Small intestine (tissue), 7 donors: Measurements from ENCODE around the gene ATG4B. TPM values are rescaled to one million over a fixed set of nuclear protein-coding genes. Genes with fewer than 3 reads are reported as not detected.
A peak's percentile ranks its signal among the peaks of the same experiment; 100 is the strongest.

Experiments
- DNase-seq, 2 donors: peaks; one replicate each; pipeline versions ENCODE4 v3.0.0 to v3.0.0-alpha.2; 2013
- FAIRE-seq: peaks from 2 replicates; lab custom pipeline; 2012; peaks lifted over from hg19 to GRCh38; lab: Jason Lieb, UNC
- H3K27ac ChIP-seq, 3 donors: one replicate each; pipeline ENCODE4 v1.5.1; 2013; ENCODE audit warnings: low read length in 2 of 3, mild to moderate bottlenecking in 2 of 3, control low read depth in 1 of 3, inconsistent platforms in 1 of 3, low read depth in 1 of 3, moderate library complexity in 1 of 3
- H3K27me3 ChIP-seq, 3 donors: one replicate each; pipeline ENCODE4 v1.6.1; 2013; ENCODE audit warnings: low read length in 3 of 3, inconsistent platforms in 1 of 3; ENCODE audit not compliant: control insufficient read depth in 3 of 3, insufficient read depth in 3 of 3
- H3K36me3 ChIP-seq, 3 donors: one replicate each; pipeline ENCODE4 v1.6.1; 2013; ENCODE audit warnings: low read length in 3 of 3, inconsistent platforms in 1 of 3, low read depth in 1 of 3, mild to moderate bottlenecking in 1 of 3, moderate library complexity in 1 of 3; ENCODE audit not compliant: control insufficient read depth in 3 of 3, insufficient read depth in 2 of 3
- H3K4me1 ChIP-seq, 3 donors: one replicate each; pipeline ENCODE4 v1.6.1; 2013; ENCODE audit warnings: low read length in 2 of 3, inconsistent platforms in 1 of 3, low read depth in 1 of 3, mild to moderate bottlenecking in 1 of 3, moderate library complexity in 1 of 3; ENCODE audit not compliant: control insufficient read depth in 3 of 3, insufficient read depth in 2 of 3
- H3K4me3 ChIP-seq, 3 donors: one replicate each; pipeline ENCODE4 v1.5.1; 2013; ENCODE audit warnings: low read length in 3 of 3, control low read depth in 1 of 3, inconsistent platforms in 1 of 3, low read depth in 1 of 3, mild to moderate bottlenecking in 1 of 3, moderate library complexity in 1 of 3
- H3K9me3 ChIP-seq, 2 donors: one replicate each; pipeline ENCODE4 v1.6.1; 2013; ENCODE audit warnings: low read depth in 1 of 2, low read length in 1 of 2; ENCODE audit not compliant: control insufficient read depth in 2 of 2, insufficient read depth in 1 of 2
- WGBS, 3 donors: extraction: QIAGEN DNeasy Blood & Tissue Kit; methylation state at CpG; one replicate each; pipeline ENCODE4 v1.1.7; 2013; 5-methylcytosine and 5-hydroxymethylcytosine counted together
- polyA plus RNA-seq, 4 donors: library from polyadenylated mRNA; stranded (reverse) in 3 of 4; unstranded in 1 of 4; fragments of 200-250 nt in 3 of 4; fragments of 120-200 nt in 1 of 4; gene quantifications; one replicate each; pipeline versions ENCODE4 v1.2.1 to v1.2.3, GENCODE V29; 2013
- donor health status: healthy with polysubstance abuse.
- donor health status: control.
- donor health status: control.
- donor health status: Bipolar disorder and iron deficiency.
- donor health status: healthy.

Gene ATG4B
- polyA plus RNA-seq, 4 donors = 44.2 to 196 (median 85.0) TPM

- Histone ChIP-seq H3K27ac (no peak overlapping the region), H3K36me3 (peaks cover 10 to 65% (median 12%) of the 10 kb centered on the region in 3 donors), H3K4me3 (no peak overlapping the region), H3K9me3 (no peaks in the 10 kb centered on the region), H3K27me3 (no peaks in the 10 kb centered on the region), H3K4me1 (no peaks in the 10 kb centered on the region)
- FAIRE-seq (no peak), DNase-seq (no peak)
- WGBS, 3 donors = 94 to 95% (median 95%) methylated on average over 6 of the region's 6 CpGs
These were observed 39.9 kb upstream of the ATG4B start for GRCh38 chr2:241597561-241597960.

GRCh38 chr2:241598061-241598460, 39.4 kb upstream of the ATG4B start:
- Histone ChIP-seq H3K4me3 (no peak overlapping the region), H3K4me1 (no peaks in the 10 kb centered on the region), H3K27ac (no peak overlapping the region), H3K36me3 (peaks cover 11 to 65% (median 17%) of the 10 kb centered on the region in 3 donors), H3K9me3 (no peaks in the 10 kb centered on the region), H3K27me3 (no peaks in the 10 kb centered on the region)
- no peak for FAIRE-seq
- WGBS, 3 donors = 84 to 86% (median 86%) methylated on average over 5 of the region's 5 CpGs
- DNase-seq = no peak

- WGBS, 3 donors = 44 to 75% (median 50%) methylated on average over 1 of the region's 1 CpG
- DNase-seq (peak in 1 of 2 donors; percentile 43), FAIRE-seq (no peak)
- Histone ChIP-seq H3K27me3 (no peaks in the 10 kb centered on the region), H3K9me3 (no peaks in the 10 kb centered on the region), H3K4me1 (no peaks in the 10 kb centered on the region), H3K27ac (no peak overlapping the region), H3K4me3 (no peak overlapping the region), H3K36me3 (peaks cover 11 to 64% (median 16%) of the 10 kb centered on the region in 3 donors)
These were observed 39.0 kb upstream of the ATG4B start for GRCh38 chr2:241598487-241598886.

GRCh38 chr2:241599615-241600014, 37.9 kb upstream of the ATG4B start:
- Histone ChIP-seq H3K27ac (no peak overlapping the region), H3K9me3 (no peaks in the 10 kb centered on the region), H3K36me3 (peaks cover 6 to 60% (median 11%) of the 10 kb centered on the region in 3 donors), H3K4me3 (no peak overlapping the region), H3K4me1 (no peaks in the 10 kb centered on the region), H3K27me3 (no peaks in the 10 kb centered on the region)
- no peak for FAIRE-seq
- 77 to 93% (median 90%) methylated on average over 6 of the region's 6 CpGs for WGBS, 3 donors
- no peak for DNase-seq

- 92 to 97% (median 95%) methylated on average over 12 to 13 of the region's 13 CpGs for WGBS, 3 donors
- no peak overlapping the region for H3K4me3 ChIP-seq
- peaks cover 13 to 64% (median 15%) of the 10 kb centered on the region in 3 donors for H3K36me3 ChIP-seq
- no peak overlapping the region for H3K27ac ChIP-seq
- H3K27me3 ChIP-seq = no peaks in the 10 kb centered on the region
- H3K9me3 ChIP-seq = no peaks in the 10 kb centered on the region
- H3K4me1 ChIP-seq = no peaks in the 10 kb centered on the region
- FAIRE-seq (no peak), DNase-seq (no peak)
These were observed 35.7 kb upstream of the ATG4B start for GRCh38 chr2:241601841-241602240.

- FAIRE-seq (no peak), DNase-seq (no peak)
- Histone ChIP-seq H3K27ac (no peak overlapping the region), H3K4me3 (no peak overlapping the region), H3K9me3 (no peaks in the 10 kb centered on the region), H3K27me3 (no peaks in the 10 kb centered on the region), H3K4me1 (no peaks in the 10 kb centered on the region), H3K36me3 (peaks cover 13 to 64% (median 16%) of the 10 kb centered on the region in 3 donors)
- WGBS, 3 donors = 95 to 97% (median 96%) methylated on average over 17 of the region's 17 CpGs
These were observed 34.8 kb upstream of the ATG4B start for GRCh38 chr2:241602720-241603119.

- peak in 1 of 2 donors; percentile 20 for DNase-seq
- H3K4me3 ChIP-seq = no peak overlapping the region
- no peaks in the 10 kb centered on the region for H3K9me3 ChIP-seq
- WGBS, 3 donors = 29 to 74% (median 55%) methylated on average over 5 of the region's 5 CpGs
- H3K4me1 ChIP-seq = no peaks in the 10 kb centered on the region
- no peak overlapping the region for H3K27ac ChIP-seq
- no peaks in the 10 kb centered on the region for H3K27me3 ChIP-seq
- peaks cover 13 to 64% (median 13%) of the 10 kb centered on the region in 3 donors for H3K36me3 ChIP-seq
- no peak for FAIRE-seq
These were observed 33.8 kb upstream of the ATG4B start for GRCh38 chr2:241603686-241604085.

- WGBS, 3 donors = 97 to 98% (median 97%) methylated on average over 8 of the region's 8 CpGs
- FAIRE-seq = no peak
These were observed 31.3 kb upstream of the ATG4B start for GRCh38 chr2:241606186-241606585.

More at GRCh38 chr2:241606186-241606585, 31.3 kb upstream of the ATG4B start:
- Histone ChIP-seq H3K27ac (no peak overlapping the region), H3K27me3 (no peaks in the 10 kb centered on the region), H3K9me3 (no peaks in the 10 kb centered on the region), H3K4me1 (peaks cover 0 to 12% (median 0%) of the 10 kb centered on the region in 3 donors), H3K4me3 (no peak overlapping the region), H3K36me3 (peaks cover 10 to 57% (median 13%) of the 10 kb centered on the region in 3 donors)
- no peak for DNase-seq
